ENCODE measurements around the gene USP40.

Gene USP40

DNA sequence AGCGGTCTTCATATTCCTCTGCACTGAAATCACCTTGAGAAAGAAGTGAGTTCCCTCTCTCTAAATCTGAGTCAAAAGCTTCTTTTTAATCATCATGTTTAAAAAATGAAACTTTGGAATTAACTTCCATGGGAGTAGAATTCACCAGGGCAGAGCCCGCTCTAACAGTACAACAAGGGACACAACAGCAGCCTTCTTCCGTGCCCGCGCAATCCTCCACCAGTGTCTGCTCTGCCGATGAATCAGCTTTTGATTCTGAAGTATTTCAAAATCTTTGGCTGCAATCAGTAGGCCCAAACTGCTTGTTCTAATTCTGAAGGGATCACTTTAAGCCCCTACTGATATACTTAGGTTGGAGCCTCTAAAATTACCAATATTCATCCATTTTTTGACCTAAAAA lies 76.9 kb downstream of the USP40 start:
- Histone ChIP-seq H3K9me3 (ENCODE audit: insufficient read depth, low read length) (no peaks in the 10 kb centered on the region), H3K9me2 (replicated peaks; ENCODE audit: insufficient read depth, low read length) (no peaks in the 10 kb centered on the region), H3K79me2 (ENCODE audit: insufficient read depth, low read length) (no peaks in the 10 kb centered on the region), H3K27me3 (ENCODE audit: low read length) (no peaks in the 10 kb centered on the region), H3K9ac (ENCODE audit: low read length) (no peak overlapping the region), H3K4me2 (ENCODE audit: low read depth, low read length, poor library complexity, severe bottlenecking) (no peak overlapping the region), H3K4me3 (ENCODE audit: insufficient read depth, low read length, poor library complexity, severe bottlenecking) (no peak overlapping the region), H2AFZ (ENCODE audit: low read depth, low read length, severe bottlenecking) (no peak overlapping the region), H3K27ac (ENCODE audit: low read depth, low read length) (no peak overlapping the region), H3F3A (ENCODE audit: insufficient read depth) (no peaks in the 10 kb centered on the region), H3K36me3 (ENCODE audit: low read length) (no peaks in the 10 kb centered on the region), H4K20me1 (ENCODE audit: low read depth, low read length) (no peaks in the 10 kb centered on the region)
- TF ChIP-seq CTCF (IDR thresholded peaks at IDR 0.05; ENCODE audit: insufficient read depth, low read length, poor library complexity, severe bottlenecking) = no peak
- no peak for TF ChIP-seq EZH2phosphoT487 (conservative IDR thresholded peaks at IDR 0.05; ENCODE audit: low read length)

- Histone ChIP-seq H3K36me3 (ENCODE audit: low read length) (no peaks in the 10 kb centered on the region), H2AFZ (ENCODE audit: low read depth, low read length, severe bottlenecking) (no peak overlapping the region), H3K27ac (ENCODE audit: low read depth, low read length) (no peak overlapping the region), H3F3A (ENCODE audit: insufficient read depth) (no peaks in the 10 kb centered on the region), H3K9ac (ENCODE audit: low read length) (no peak overlapping the region), H3K4me3 (ENCODE audit: insufficient read depth, low read length, poor library complexity, severe bottlenecking) (no peak overlapping the region), H4K20me1 (ENCODE audit: low read depth, low read length) (no peaks in the 10 kb centered on the region), H3K27me3 (ENCODE audit: low read length) (no peaks in the 10 kb centered on the region), H3K9me3 (ENCODE audit: insufficient read depth, low read length) (no peaks in the 10 kb centered on the region), H3K4me2 (ENCODE audit: low read depth, low read length, poor library complexity, severe bottlenecking) (no peak overlapping the region), H3K9me2 (replicated peaks; ENCODE audit: insufficient read depth, low read length) (no peaks in the 10 kb centered on the region), H3K79me2 (ENCODE audit: insufficient read depth, low read length) (no peaks in the 10 kb centered on the region)
- TF ChIP-seq CTCF (IDR thresholded peaks at IDR 0.05; ENCODE audit: insufficient read depth, low read length, poor library complexity, severe bottlenecking) (no peak), EZH2phosphoT487 (conservative IDR thresholded peaks at IDR 0.05; ENCODE audit: low read length) (no peak)
Observed at GRCh38 chr2:233489143-233489542, 77.4 kb downstream of the USP40 start.

GRCh38 chr2:233487748-233488345 lies 78.7 kb downstream of the USP40 start:
- no peak overlapping the region for H2AFZ ChIP-seq (ENCODE audit: low read depth, low read length, severe bottlenecking)
- no peak overlapping the region for H3K4me3 ChIP-seq (ENCODE audit: insufficient read depth, low read length, poor library complexity, severe bottlenecking)
- no peaks in the 10 kb centered on the region for H3K9me3 ChIP-seq (ENCODE audit: insufficient read depth, low read length)
- H3K36me3 ChIP-seq (ENCODE audit: low read length) = no peaks in the 10 kb centered on the region
- H3K9me2 ChIP-seq (replicated peaks; ENCODE audit: insufficient read depth, low read length) = no peaks in the 10 kb centered on the region
- H3K4me2 ChIP-seq (ENCODE audit: low read depth, low read length, poor library complexity, severe bottlenecking) = no peak overlapping the region
- H4K20me1 ChIP-seq (ENCODE audit: low read depth, low read length) = no peaks in the 10 kb centered on the region
- no peaks in the 10 kb centered on the region for H3K27me3 ChIP-seq (ENCODE audit: low read length)
- no peaks in the 10 kb centered on the region for H3F3A ChIP-seq (ENCODE audit: insufficient read depth)
- no peak overlapping the region for H3K9ac ChIP-seq (ENCODE audit: low read length)
- TF ChIP-seq CTCF (IDR thresholded peaks at IDR 0.05; ENCODE audit: insufficient read depth, low read length, poor library complexity, severe bottlenecking) = no peak
- TF ChIP-seq EZH2phosphoT487 (conservative IDR thresholded peaks at IDR 0.05; ENCODE audit: low read length) = no peak
- no peak overlapping the region for H3K27ac ChIP-seq (ENCODE audit: low read depth, low read length)
- no peaks in the 10 kb centered on the region for H3K79me2 ChIP-seq (ENCODE audit: insufficient read depth, low read length)
